GM19328 (cell line): Measurements from ENCODE around the gene RER1.
A peak's percentile ranks its signal among the peaks of the same experiment; 100 is the strongest.

Experiments
- ATAC-seq: cut with Tn5 transposase; IDR thresholded peaks from one replicate; pipeline ENCODE4 v1.9.1; 2021; ENCODE audit warnings: mild to moderate bottlenecking, moderate library complexity; ENCODE audit not compliant: unreplicated experiment

RER1 gene

GRCh38 chr1:2386636-2387611 is 4.7 kb upstream of the RER1 start:
- ATAC-seq, result no peak

DNA sequence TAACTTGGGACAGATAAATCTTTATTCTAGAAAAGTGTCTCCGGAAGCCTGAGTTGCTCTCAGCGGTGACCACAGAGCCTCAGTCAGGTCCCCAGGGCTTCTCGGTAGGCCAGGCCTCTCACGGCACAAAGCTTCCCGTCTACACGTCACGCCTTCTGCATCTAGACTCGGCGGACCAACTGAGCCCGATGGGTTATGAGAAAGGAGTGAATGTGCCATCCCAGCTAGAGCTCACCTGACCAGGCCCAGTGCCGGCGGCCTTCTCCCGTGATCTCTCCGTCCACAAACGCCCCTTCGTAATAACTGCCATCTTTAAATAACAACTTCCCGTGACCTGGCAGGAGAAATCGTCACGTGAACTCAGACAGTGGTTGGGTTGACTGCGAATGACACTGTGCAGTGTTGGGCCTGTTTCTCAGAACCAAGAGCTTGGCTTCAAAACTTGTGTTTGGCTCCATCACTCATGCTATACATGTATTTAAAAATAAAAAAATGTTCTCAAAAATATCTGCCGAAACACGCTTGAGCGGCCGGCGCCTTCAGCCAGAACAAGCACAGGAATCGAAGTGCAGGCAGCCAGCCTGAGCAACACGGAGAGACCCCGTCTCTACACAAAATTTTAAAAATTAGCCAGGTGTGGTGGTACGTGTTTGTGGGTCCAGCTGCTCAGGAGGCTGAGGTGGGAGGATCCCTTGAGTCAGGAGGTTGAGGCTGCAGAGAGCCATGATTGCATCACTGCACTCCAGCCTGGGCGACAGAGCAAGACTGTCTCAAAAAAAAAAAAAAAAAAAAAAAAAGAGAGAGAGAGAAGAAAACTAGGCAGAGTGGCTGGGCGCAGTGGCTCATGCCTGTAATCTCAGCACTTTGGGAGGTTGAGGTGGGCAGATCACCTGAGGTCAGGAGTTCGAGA is 3.4 kb upstream of the RER1 start:
- no peak for ATAC-seq

GRCh38 chr1:2389644-2390043 is 2.0 kb upstream of the RER1 start:
- no peak for ATAC-seq

- ATAC-seq, result peak; percentile 19
Observed at GRCh38 chr1:2391931-2392509, 379 bp downstream of the RER1 start.

DNA sequence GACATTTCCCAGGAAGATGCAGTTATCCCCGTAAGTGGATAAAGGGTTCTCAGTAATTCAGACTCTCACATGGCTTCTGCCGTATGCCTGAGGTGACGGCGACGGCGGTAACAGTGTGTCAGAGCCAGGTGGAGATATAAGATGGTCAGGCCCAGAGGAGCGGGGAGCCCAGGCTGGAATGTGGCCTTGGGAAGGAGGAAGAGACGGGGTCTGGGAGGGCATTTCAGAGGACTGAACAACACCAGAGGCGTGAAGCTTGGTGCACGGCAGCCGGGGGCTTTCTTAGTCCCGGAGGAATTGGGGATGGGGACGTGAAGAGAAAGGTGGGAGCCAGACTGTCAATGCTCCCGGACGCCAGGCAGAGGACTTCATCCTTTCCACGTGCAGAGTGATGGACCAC is 1.0 kb downstream of the RER1 start:
- no peak for ATAC-seq

- no peak for ATAC-seq
Observed at GRCh38 chr1:2393471-2393877, 1.8 kb downstream of the RER1 start.

DNA sequence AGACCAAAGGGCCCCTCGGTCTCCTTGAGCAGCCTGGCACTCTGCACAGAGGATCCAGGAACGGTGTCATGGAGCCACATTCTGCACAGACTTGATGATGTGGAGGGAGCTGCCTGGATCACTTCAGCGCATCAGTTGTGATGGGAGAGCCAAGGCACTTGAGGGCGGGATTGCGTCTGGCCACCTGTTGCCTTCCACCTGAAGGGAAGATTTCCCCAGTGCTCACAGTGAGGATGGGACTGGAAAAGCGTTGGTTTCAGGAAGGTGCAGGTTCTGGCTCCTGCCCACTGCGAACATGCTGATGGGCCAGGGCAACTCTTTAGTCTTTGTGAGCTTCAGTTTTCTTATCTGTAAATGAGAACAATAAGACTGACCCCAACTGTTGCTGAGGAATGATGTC is 2.6 kb downstream of the RER1 start:
- no peak for ATAC-seq

DNA sequence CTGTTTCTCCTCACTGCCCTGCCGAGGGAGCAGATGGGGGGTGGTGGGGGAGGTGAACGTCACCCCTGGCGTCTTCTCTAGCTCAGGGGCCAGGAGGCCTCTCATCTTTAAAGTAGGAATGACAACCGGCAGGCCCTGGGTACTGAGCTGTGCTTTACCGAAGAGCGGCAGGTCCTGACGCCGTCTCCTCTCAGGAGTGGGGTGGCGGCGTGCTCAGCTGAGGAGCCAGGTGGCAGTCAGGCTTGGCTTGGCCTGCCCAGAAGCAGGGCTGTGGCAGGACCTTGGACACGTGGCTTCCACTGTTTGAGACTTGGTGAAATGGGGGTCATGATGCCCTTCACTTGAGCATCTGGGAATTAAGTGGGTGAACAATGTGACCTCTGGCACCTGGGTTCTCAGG is 3.1 kb downstream of the RER1 start:
- ATAC-seq, result no peak

DNA sequence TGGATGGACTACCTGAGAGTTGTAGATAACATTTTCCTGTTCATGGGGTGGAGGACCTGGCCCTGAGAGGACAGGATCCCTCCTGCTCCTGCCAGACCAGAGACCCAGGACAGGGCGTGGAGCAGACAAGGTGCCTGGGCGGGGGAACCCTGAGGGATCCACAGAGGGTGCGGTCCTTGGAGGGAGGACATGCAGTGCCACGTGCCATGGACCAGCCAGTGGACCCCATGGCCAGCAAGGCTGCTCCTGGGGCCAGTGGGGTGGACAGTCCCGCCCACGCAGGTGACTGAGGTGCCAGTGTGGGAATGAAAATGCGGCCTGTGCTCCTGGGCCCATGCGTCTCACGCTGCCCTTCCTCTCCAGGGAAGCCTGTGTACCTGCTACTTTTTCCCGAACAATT is 3.6 kb downstream of the RER1 start:
- no peak for ATAC-seq

- ATAC-seq, result no peak
Observed at GRCh38 chr1:2396059-2396458, 4.4 kb downstream of the RER1 start.

- ATAC-seq, result no peak
Observed at GRCh38 chr1:2396476-2396875, 4.8 kb downstream of the RER1 start.

- ATAC-seq, result no peak
Observed at GRCh38 chr1:2397007-2397679, 5.5 kb downstream of the RER1 start.

- ATAC-seq, result no peak
Observed at GRCh38 chr1:2398871-2399270, 7.2 kb downstream of the RER1 start.

- no peak for ATAC-seq
Observed at GRCh38 chr1:2399890-2400575, 8.4 kb downstream of the RER1 start.

GRCh38 chr1:2400576-2400909 is 8.9 kb downstream of the RER1 start:
- no peak for ATAC-seq

- no peak for ATAC-seq
Observed at GRCh38 chr1:2400950-2401649, 9.5 kb downstream of the RER1 start.

GRCh38 chr1:2402420-2402819 is 10.8 kb downstream of the RER1 start:
- ATAC-seq, result no peak

DNA sequence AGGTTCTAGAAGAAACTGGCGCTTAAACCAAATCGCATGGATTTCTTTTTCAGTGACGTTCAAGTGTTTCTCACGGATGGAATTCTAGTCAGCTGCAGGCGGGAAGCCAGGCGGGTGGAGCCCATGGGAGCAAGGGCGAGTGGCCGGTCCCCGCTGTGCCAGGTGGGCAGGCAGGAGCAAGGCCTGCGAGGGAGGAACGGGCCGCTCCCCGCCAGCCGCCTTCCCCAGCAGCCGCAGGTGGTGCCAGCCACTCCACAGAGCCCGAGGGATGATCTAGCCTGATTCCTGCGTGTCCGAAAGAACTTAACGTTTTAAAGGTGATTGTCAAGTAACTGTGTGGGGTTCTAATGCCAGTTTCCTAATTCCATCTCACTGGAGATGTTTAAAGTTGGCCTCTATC is 11.6 kb downstream of the RER1 start:
- ATAC-seq, result no peak

- ATAC-seq, result no peak
Observed at GRCh38 chr1:2404142-2404889, 12.7 kb downstream of the RER1 start.
